H54 (cell line): ENCODE measurements around the gene RAB9A.

ENCODE experiments used
- DNase-seq: peaks from one replicate; pipeline ENCODE4 v3.0.0; 2011; ENCODE audit warnings: low spot score, mixed read lengths; ENCODE audit not compliant: insufficient read length
- FAIRE-seq: peaks from 3 replicates; lab custom pipeline; 2011; peaks lifted over from hg19 to GRCh38; lab: Jason Lieb, UNC
- POLR2A ChIP-seq: IDR thresholded peaks from 2 replicates; pipeline ENCODE4 v1.6.1; 2011; ENCODE audit warnings: low read depth, mild to moderate bottlenecking, low read length

Gene RAB9A

DNA sequence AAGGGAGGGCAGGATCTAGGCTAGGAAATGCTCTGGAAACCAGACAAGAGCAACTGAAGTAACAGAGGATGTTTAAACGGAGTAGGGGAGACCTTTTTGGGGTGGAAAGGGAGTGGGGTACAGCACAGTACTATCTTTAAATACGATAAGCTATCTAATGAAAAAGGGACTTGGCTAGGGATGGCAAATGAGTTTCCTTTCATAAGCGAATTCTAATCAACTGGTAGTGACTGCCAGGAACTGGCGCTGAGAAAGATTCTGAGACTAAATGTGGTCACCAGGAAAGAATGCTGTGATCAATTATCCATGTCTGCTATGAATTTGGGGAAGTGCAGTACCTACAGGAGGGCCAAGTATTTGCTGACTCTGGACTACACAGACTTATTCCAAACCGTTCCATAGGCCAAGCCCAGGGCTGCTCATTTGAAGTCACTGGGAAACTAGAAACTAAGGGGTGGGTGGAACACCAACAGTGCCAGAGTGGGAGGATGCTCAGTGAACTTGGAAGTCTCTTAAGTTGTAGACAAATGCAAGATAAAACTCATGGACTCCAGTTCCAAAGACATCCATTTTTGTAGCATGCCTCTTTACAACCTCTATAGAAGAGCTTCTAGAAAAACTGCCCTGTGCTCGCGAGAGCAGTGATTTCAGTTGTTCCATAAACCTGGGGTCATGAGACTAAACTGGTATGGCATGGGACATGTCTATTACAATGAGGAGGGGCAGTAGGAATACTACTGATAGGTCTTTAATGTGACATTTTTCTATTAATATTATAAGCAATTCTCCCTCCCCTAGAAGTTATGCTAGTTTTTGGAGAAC, 43.5 kb downstream of the RAB9A start:
- FAIRE-seq (no peak), DNase-seq (no peak)
- TF ChIP-seq POLR2A, result no peak

- TF ChIP-seq POLR2A, result no peak
- DNase-seq (no peak), FAIRE-seq (no peak)
Observed at GRCh38 chrX:13733506-13733905, 44.6 kb downstream of the RAB9A start.

DNA sequence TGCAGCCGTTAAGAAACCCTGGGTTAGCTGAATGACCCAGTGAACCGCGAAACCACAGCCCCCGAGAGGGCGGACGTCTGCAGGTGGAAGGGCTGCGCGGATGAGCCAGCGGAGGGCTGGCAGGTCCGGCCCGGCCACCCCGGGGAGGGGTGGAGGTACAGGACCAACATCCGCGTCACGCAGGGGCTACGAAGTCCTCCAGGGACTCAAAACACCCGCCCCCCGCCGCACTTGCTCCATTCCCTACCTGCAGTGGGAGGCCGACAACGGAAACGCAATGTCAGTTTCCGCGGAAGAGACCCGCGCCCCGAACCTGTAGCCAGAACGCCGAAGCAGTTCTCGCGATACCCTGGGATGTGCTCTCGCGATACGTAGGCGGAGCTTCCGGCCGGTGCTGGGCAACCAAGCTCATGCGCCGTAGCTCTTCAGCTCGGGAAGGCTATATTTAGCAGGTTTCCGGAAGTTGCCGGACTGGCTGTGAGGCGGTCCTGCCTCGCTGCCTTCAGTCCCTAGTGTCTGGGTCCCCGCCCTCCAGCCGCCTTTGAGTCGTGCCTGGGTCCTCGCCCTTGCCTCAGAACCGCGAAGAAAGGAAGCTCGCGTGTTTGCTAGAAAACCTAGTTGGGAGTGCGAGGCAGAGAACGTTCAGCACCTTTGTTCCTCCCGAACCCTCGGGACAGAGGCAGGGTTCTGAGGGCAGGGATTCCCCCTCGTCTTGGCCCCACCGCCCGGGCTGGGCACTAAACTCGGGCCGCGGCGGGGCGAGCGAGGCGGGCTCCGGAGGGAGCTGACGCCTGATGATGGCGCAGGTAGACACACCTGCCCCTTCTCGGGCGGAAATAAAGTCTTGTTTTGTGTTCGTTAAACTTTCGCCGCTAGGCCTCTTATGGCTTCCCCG, 45.6 kb downstream of the RAB9A start, which contains the start of the genes OFD1 and TRAPPC2:
Gene OFD1 (plus strand): TSS at position 471 of the 895 bp plus-strand sequence. CDS start 324 bp downstream, at position 795.
Gene TRAPPC2 (minus strand): TSS at position 343 of the 895 bp plus-strand sequence. CDS start 14,657 bp downstream, outside the sequence.
- DNase-seq (peak; percentile 51), FAIRE-seq (peak; percentile 69)
- TF ChIP-seq POLR2A, result peak; percentile 65

- DNase-seq (no peak), FAIRE-seq (no peak)
- TF ChIP-seq POLR2A, result no peak
Observed at GRCh38 chrX:13741695-13742094, 52.8 kb downstream of the RAB9A start.

GRCh38 chrX:13742397-13743176, 53.7 kb downstream of the RAB9A start:
- DNase-seq (no peak), FAIRE-seq (no peak)
- no peak for TF ChIP-seq POLR2A

GRCh38 chrX:13747836-13748235, 58.9 kb downstream of the RAB9A start:
- no peak for TF ChIP-seq POLR2A
- no peak for FAIRE-seq
- DNase-seq, result no peak

- no peak for FAIRE-seq
- TF ChIP-seq POLR2A, result no peak
- DNase-seq, result no peak
Observed at GRCh38 chrX:13748486-13748885, 59.6 kb downstream of the RAB9A start.

GRCh38 chrX:13750204-13750603, 61.3 kb downstream of the RAB9A start:
- DNase-seq (no peak), FAIRE-seq (peak; percentile 99)

GRCh38 chrX:13750812-13751211, 61.9 kb downstream of the RAB9A start:
- DNase-seq, result no peak
- TF ChIP-seq POLR2A, result no peak
- FAIRE-seq, result no peak

More at GRCh38 chrX:13750204-13750603, 61.3 kb downstream of the RAB9A start:
- no peak for TF ChIP-seq POLR2A

DNA sequence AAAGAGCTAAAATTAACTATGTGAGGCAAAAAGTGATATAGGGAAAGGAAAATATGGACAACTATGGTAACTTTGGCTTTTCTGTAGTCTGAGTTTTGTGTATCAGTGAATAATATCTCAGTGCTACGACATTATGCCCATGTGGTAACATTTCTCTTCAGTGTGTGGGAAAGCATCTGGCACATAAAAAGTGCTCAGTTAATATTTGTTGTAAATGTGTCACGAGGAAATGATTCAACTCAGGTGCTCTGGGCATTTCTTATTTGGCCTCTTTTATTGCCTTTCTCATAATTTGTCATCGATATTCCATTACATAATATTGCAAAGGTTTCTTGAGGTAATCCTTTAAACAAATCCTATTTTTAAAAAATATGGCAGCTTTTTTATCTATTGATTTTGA, 63.2 kb downstream of the RAB9A start:
- DNase-seq (no peak), FAIRE-seq (no peak)
- TF ChIP-seq POLR2A, result no peak

DNA sequence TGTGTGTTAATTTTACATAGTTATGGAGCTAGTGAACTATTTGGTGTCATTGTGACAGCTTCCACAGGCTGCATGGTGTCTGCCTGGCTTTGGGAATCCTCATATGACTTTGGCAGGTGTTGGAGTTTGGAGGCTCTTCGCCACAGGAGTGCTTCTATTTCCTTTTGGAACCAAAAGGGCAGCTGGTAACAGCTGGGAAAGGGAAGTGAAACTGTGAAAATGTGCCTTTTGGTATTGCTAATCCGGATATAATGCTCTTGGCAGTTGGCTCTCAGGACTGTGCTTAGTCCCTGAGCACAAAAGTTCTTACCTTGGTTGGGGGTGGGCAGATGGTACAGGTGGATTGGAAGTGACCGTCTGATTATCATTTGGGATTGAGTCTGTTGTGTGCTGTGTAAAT, 63.7 kb downstream of the RAB9A start:
- no peak for DNase-seq
- no peak for FAIRE-seq
- no peak for TF ChIP-seq POLR2A

DNA sequence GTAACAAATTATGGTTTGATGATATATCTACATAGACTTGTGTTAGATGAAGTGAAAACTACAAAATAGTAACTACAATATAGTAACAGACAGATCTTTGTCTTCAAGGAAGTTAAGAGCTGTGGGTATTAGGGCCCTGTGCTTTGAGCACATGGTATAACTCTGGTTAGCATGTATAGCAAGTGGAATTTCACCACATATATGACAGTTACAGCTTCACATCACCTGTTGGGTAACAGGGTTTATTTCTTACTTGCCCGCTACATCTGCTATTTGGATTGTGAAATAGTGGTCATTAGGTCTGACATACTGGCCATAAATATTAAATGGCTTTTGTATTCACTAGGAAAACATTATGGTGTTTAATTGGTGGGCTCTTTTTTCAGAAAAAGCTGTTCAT, 65.8 kb downstream of the RAB9A start:
- FAIRE-seq, result no peak
- no peak for TF ChIP-seq POLR2A
- no peak for DNase-seq

- DNase-seq, result no peak
- TF ChIP-seq POLR2A, result no peak
- no peak for FAIRE-seq
Observed at GRCh38 chrX:13755254-13755653, 66.3 kb downstream of the RAB9A start.
